Keratinocyte (primary cell): ENCODE measurements around the gene ZNF778. TPM values are rescaled to one million over a fixed set of nuclear protein-coding genes. Genes with fewer than 3 reads are reported as not detected.

ENCODE experiments used
- DNase-seq: peaks from one replicate; pipeline ENCODE4 v3.0.0-alpha.2; 2011; ENCODE audit warnings: low read depth, missing footprints, low spot score
- FAIRE-seq: peaks from 2 replicates; lab custom pipeline; 2011; peaks lifted over from hg19 to GRCh38; lab: Jason Lieb, UNC
- H2AFZ ChIP-seq: 2 replicates; pipeline ENCODE4 v1.6.0; 2012; ENCODE audit warnings: low read length, control low read depth, inconsistent platforms; ENCODE audit not compliant: control insufficient read depth
- H3K27ac ChIP-seq: 2 replicates; pipeline ENCODE4 v1.5.1; 2011; ENCODE audit warnings: low read length; ENCODE audit not compliant: control insufficient read depth, insufficient read depth
- H3K27me3 ChIP-seq: 3 replicates; pipeline ENCODE4 v1.6.0; 2011; ENCODE audit warnings: low read length; ENCODE audit not compliant: control insufficient read depth, insufficient read depth; ENCODE audit errors: extremely low read depth
- H3K36me3 ChIP-seq, 2 experiments: 2 replicates in 1 of 2; 3 replicates in 1 of 2; pipeline ENCODE4 v1.5.1; 2011; ENCODE audit warnings: low read length in 2 of 2, mild to moderate bottlenecking in 1 of 2; ENCODE audit not compliant: control insufficient read depth in 2 of 2, insufficient read depth in 2 of 2; ENCODE audit errors: extremely low read depth in 1 of 2
- H3K4me1 ChIP-seq: 3 replicates; pipeline ENCODE4 v1.5.1; 2011; ENCODE audit warnings: low read length; ENCODE audit not compliant: control insufficient read depth, insufficient read depth; ENCODE audit errors: extremely low read depth
- H3K4me2 ChIP-seq: 3 replicates; pipeline ENCODE4 v1.6.0; 2011; ENCODE audit warnings: low read depth, low read length; ENCODE audit not compliant: control insufficient read depth, insufficient read depth; ENCODE audit errors: extremely low read depth
- H3K4me3 ChIP-seq, 3 experiments: fragments of 200-600 bp in 1 of 3; sonication (generic) in 1 of 3; 2 replicates in 2 of 3; 3 replicates in 1 of 3; pipeline ENCODE4 v1.5.1; 2011 to 2016; ENCODE audit warnings: low read length in 3 of 3, mild to moderate bottlenecking in 3 of 3, control low read depth in 2 of 3, inconsistent platforms in 1 of 3, low read depth in 1 of 3, mixed read lengths in 1 of 3, mixed run types in 1 of 3, moderate library complexity in 1 of 3; ENCODE audit not compliant: control insufficient read depth in 2 of 3, insufficient read depth in 2 of 3; ENCODE audit errors: extremely low read depth in 1 of 3
- H3K79me2 ChIP-seq: 2 replicates; pipeline ENCODE4 v1.6.0; 2012; ENCODE audit warnings: low read length; ENCODE audit not compliant: control insufficient read depth, insufficient read depth
- H3K9ac ChIP-seq: 3 replicates; pipeline ENCODE4 v1.6.0; 2011; ENCODE audit warnings: low read length; ENCODE audit not compliant: control insufficient read depth, insufficient read depth; ENCODE audit errors: extremely low read depth
- H3K9me1 ChIP-seq: 3 replicates; pipeline ENCODE4 v1.6.0; 2011; ENCODE audit warnings: low read length; ENCODE audit not compliant: control insufficient read depth, insufficient read depth; ENCODE audit errors: extremely low read depth
- H3K9me3 ChIP-seq: 2 replicates; pipeline ENCODE4 v1.5.1; 2012; ENCODE audit warnings: low read depth, low read length; ENCODE audit not compliant: control insufficient read depth
- H4K20me1 ChIP-seq: 3 replicates; pipeline ENCODE4 v1.6.0; 2011; ENCODE audit warnings: low read length; ENCODE audit not compliant: control insufficient read depth, insufficient read depth; ENCODE audit errors: extremely low read depth
- EZH2 ChIP-seq: IDR thresholded peaks from one replicate; pipeline ENCODE4 v1.6.1; 2012; ENCODE audit warnings: inconsistent platforms, mild to moderate bottlenecking, low read length, moderate library complexity
- dilution Hi-C: fragments of 300-500 bp; cut with MboI; formaldehyde crosslinking; loops from one replicate; pipeline ENCODE4 v1.7.0; 2020; ENCODE audit warnings: low sequenced_read_pairs; ENCODE audit not compliant: extremely low pct_ligation_motif_present
- polyA plus RNA-seq, 5 experiments: library from polyadenylated mRNA; depleted of rRNA in 3 of 5; stranded (reverse) in 3 of 5; stranded (forward) in 1 of 5; unstranded in 1 of 5; fragments of >200 nt; gene quantifications; 1 replicate in 1 of 5; 2 replicates in 3 of 5; 3 replicates in 1 of 5; pipeline versions ENCODE4 v1.2.1 to v1.2.3, GENCODE V29; 2011 to 2012; ENCODE audit warnings: missing spikeins in 2 of 5, low read depth in 1 of 5, low replicate concordance in 1 of 5
- TF ChIP-seq, protein P1 (sequence below), 3 experiments: IDR thresholded peaks in 1 of 3; conservative IDR thresholded peaks in 1 of 3; optimal IDR thresholded peaks in 1 of 3; 2 replicates in 2 of 3; 3 replicates in 1 of 3; pipeline versions ENCODE3 to v1.5.1; 2011; ENCODE audit warnings: low read length in 3 of 3, mild to moderate bottlenecking in 3 of 3, moderate library complexity in 2 of 3, control low read depth in 1 of 3, inconsistent platforms in 1 of 3; ENCODE audit not compliant: insufficient read depth in 2 of 3; ENCODE audit errors: extremely low read depth in 1 of 3

The ZNF778 gene
- polyA plus RNA-seq, 1 donor (not counting 4 experiments of a cell fraction or from before 2014, with no cell fraction given) = 6.2 TPM

DNA sequence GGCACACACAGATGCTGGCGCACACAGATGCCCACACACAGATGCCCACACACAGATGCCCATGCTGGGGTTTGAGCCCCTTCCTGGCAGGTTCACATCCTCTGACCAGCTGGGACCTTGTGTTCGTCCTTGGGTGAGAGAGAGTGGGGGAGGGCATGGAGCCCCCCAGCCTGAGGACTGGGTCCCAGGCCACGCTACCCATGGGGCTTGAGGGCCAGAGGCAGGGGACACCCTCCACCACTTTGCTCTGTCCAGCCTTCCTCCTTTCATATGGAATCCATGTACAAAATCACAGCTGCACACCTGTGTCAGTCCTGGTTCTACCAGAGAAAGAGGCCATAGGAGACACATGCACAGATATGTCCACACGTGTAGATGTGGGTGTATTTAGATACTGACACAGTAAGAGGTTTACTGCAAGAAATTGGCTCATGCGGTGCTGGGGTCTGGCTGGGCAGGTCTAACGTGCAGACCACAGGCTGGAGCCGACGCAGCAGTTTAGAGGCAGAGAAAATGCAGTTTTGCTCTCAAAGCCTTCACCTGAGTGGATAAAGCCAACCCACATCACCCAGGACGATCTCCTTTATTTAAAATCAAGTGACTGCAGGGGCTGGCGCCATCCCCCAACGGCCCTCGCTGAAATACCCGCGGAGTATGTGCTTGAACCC, 28.0 kb upstream of the ZNF778 start:
- H3K36me3 ChIP-seq = no peaks in the 10 kb centered on the region
- H2AFZ ChIP-seq = no peak overlapping the region
- dilution Hi-C loops = no loop called here
- H3K79me2 ChIP-seq = no peaks in the 10 kb centered on the region
- H3K4me2 ChIP-seq = no peak overlapping the region
- no peak overlapping the region for H3K4me3 ChIP-seq
- H3K27ac ChIP-seq = no peak overlapping the region
- peaks cover 9% of the 10 kb centered on the region for H3K27me3 ChIP-seq
- DNase-seq = no peak
- H3K4me1 ChIP-seq = no peaks in the 10 kb centered on the region
- TF ChIP-seq, protein P1, sequence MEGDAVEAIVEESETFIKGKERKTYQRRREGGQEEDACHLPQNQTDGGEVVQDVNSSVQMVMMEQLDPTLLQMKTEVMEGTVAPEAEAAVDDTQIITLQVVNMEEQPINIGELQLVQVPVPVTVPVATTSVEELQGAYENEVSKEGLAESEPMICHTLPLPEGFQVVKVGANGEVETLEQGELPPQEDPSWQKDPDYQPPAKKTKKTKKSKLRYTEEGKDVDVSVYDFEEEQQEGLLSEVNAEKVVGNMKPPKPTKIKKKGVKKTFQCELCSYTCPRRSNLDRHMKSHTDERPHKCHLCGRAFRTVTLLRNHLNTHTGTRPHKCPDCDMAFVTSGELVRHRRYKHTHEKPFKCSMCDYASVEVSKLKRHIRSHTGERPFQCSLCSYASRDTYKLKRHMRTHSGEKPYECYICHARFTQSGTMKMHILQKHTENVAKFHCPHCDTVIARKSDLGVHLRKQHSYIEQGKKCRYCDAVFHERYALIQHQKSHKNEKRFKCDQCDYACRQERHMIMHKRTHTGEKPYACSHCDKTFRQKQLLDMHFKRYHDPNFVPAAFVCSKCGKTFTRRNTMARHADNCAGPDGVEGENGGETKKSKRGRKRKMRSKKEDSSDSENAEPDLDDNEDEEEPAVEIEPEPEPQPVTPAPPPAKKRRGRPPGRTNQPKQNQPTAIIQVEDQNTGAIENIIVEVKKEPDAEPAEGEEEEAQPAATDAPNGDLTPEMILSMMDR (optimal IDR thresholded peaks at IDR 0.05 in 1 of 3, IDR thresholded peaks at IDR 0.05 in 1 of 3, conservative IDR thresholded peaks at IDR 0.05 in 1 of 3; ENCODE audit: extremely low read depth in 1 of 3, insufficient read depth in 2 of 3, low read length in 3 of 3) = no peak
- TF ChIP-seq EZH2 = no peak
- peaks cover 4% of the 10 kb centered on the region for H4K20me1 ChIP-seq
- H3K9me1 ChIP-seq = no peaks in the 10 kb centered on the region
- FAIRE-seq = no peak
- no peaks in the 10 kb centered on the region for H3K9me3 ChIP-seq
- H3K9ac ChIP-seq = no peak overlapping the region

DNA sequence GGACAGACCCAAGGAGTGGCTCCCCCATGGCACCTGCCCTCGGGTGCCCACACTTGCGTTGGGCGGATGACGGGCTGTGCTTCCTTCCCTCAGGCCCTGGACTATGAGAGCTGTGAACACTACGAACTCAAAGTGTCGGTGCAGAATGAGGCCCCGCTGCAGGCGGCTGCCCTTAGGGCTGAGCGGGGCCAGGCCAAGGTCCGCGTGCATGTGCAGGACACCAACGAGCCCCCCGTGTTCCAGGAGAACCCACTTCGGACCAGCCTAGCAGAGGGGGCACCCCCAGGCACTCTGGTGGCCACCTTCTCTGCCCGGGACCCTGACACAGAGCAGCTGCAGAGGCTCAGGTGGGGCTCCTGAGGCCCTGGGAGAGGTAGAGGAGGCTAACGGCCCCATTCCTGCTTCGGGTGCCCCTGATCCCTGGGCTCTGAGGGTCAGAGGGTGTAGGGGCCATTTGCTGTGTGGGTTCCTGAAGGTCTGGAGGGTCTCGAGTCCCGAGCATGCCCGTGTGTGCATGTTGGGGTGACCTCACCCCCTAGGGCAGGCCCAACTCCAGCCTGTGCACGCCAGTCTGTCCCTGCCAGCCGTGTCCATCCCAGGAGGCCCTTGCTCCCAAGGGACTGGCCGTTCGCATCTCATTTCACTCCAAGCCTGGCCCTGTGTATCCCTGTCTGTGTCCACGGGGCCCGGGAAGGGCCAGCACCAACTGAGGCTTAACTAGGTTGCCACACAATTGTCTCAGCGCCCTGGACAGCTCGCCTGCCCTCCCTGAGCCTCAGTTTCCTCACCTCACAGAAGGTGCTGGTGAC, 27.1 kb upstream of the ZNF778 start:
- H4K20me1 ChIP-seq = peaks cover 4% of the 10 kb centered on the region
- dilution Hi-C loops = no loop called here
- no peak overlapping the region for H3K4me3 ChIP-seq
- no peaks in the 10 kb centered on the region for H3K79me2 ChIP-seq
- H3K27ac ChIP-seq = no peak overlapping the region
- TF ChIP-seq, protein P1 (optimal IDR thresholded peaks at IDR 0.05 in 1 of 3, IDR thresholded peaks at IDR 0.05 in 1 of 3, conservative IDR thresholded peaks at IDR 0.05 in 1 of 3; ENCODE audit: extremely low read depth in 1 of 3, insufficient read depth in 2 of 3, low read length in 3 of 3) = no peak
- no peak for TF ChIP-seq EZH2
- H3K36me3 ChIP-seq = no peaks in the 10 kb centered on the region
- H3K9ac ChIP-seq = no peak overlapping the region
- peaks cover 9% of the 10 kb centered on the region for H3K27me3 ChIP-seq
- DNase-seq = no peak
- no peak for FAIRE-seq
- H3K9me3 ChIP-seq = no peaks in the 10 kb centered on the region
- no peaks in the 10 kb centered on the region for H3K9me1 ChIP-seq
- no peak overlapping the region for H2AFZ ChIP-seq
- H3K4me2 ChIP-seq = no peak overlapping the region
- no peaks in the 10 kb centered on the region for H3K4me1 ChIP-seq
